GM18867 (cell line): ENCODE results near the gene RFX8.
"Not testable (repeated sequence)": the region's sequence is repeated elsewhere in the genome, so short reads cannot be mapped to it uniquely, and the experiment has no call there.

Experiments
- ATAC-seq: cut with Tn5 transposase; IDR thresholded peaks from one replicate; pipeline ENCODE4 v1.9.1; 2021; ENCODE audit warnings: mild to moderate bottlenecking, moderate library complexity; ENCODE audit not compliant: unreplicated experiment

The RFX8 gene

DNA sequence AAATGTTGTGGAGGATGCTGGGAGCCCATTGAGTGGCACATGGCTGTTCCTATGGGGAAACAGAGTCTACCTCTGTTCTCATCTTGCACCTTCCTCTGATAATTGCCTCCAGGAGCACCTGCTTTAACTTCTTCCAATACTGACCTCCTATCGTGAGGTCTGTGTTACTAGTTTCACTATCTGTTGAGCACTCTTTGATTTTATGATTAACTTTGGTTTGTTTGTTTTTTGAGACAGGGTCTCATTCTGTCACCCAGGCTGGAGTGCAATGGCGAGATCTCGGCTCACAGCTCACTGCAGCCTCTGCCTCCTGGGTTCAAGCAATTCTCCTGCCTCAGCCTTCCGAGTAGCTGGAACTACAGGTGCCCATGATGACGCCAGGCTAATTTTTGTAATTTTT is 12.1 kb upstream of the RFX8 start:
- no peak for ATAC-seq

DNA sequence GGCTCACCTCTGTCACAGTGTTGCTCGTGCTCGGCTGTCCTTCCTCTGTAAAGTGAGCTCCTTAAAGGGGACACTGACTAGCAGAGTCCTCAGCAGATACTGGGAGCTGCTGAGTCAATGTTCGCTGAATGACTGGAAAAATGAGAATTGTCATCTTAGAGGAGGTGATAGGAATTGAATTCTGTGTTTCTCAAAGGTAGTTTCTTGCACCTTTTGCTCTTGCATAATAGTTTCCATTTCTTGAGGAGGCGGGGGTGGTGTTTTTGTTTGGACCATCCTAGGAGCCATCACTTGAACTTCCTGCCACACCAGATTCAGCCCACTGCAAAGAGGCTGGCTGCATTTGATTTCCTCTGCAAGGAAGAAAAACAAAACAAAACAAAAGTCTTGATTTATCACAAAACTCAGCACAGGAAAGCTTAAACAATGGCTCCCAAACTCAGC is 11.4 kb upstream of the RFX8 start:
- ATAC-seq = no peak

DNA sequence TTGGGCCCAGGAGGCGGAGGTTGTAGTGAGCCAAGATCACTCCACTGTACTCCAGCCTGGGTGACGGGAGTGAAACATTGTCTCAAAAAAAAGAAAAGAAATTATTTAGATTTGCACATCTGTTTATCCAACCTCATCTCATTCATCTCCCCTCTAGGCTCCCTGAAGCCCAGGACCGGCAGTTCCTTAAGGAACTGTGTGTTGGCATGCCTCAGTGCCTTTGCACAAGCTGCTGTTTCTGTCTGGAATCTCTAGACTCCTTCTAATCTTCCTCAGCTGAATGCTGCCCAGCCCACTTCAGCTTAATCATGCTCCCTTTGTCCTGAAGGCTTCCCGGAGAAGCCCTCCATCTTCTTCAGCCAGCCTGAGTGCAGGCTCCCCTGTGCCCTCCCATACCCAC is 10.9 kb upstream of the RFX8 start:
- ATAC-seq = no peak

- ATAC-seq = no peak
These were observed 5.9 kb upstream of the RFX8 start for GRCh38 chr2:101480764-101481163.

DNA sequence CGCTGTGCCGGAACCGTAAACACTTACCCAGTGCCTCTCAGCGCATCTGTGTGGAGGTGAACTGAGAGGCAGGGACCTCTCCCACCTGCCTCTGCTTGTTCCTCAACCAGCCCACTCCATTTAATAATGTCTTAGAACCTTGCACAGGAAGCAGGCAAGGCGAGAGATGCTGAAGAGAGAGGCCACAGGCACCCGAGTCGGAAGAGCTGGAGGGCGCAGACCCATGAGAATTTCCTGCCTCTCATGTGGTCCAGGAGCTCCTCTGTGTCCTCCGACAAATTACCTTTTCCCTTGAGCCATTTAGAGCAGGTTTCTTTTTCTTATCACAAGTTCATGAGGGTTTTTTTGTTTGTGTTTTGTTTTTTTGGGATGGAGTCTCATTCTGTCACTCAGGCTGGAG is 4.9 kb upstream of the RFX8 start:
- no peak for ATAC-seq

GRCh38 chr2:101479328-101479727 is 4.4 kb upstream of the RFX8 start:
- no peak for ATAC-seq

GRCh38 chr2:101478181-101479001 is 3.5 kb upstream of the RFX8 start:
- ATAC-seq = no peak

- ATAC-seq = no peak
These were observed 2.6 kb upstream of the RFX8 start for GRCh38 chr2:101477556-101477955.

DNA sequence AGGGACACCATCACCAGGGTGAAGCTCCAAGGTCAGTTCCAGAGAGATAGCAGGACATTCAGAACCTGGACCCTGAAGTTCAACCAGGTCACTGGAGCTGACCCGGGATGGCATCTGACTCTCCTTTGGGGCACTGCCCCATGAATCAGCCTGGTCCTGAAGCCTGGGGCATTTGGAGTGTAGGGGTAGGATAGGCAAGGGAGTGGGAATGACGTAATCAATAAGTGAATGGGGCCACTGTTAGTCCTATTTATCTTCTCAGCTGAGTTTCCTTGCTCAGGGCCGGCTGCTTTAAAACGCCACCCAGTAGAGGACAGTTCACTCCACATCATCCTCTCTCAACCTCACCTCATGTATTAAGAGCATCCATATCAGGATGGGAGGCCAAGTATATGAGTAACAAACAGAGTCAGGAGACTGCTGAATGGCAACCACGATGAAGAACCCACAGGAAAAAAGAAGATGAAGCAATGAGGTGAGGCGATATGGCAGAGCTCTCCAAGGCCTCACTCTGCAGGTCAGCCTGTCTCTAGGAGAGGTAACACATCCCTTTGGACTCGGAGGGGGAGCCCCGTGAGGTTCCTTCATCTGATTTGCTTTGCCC is 1.8 kb upstream of the RFX8 start:
- no peak for ATAC-seq

- ATAC-seq = no peak
These were observed 806 bp downstream of the RFX8 start for GRCh38 chr2:101473911-101474701.

DNA sequence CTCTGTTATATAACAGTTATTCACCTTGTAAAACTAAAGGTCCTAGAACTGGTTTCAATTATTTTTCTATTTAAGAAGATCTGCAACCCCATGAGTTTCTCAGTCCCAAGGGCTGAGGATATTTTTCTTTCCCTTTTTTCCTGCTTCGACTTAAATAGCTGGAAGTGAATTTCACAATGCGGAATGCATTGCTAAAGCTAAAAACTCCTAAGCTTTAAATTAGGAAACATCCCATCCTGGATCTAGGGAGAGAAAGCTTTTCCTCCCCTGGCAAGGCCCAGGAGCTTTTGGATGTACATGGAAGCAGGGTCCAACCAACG is 1.4 kb downstream of the RFX8 start:
- ATAC-seq = no peak

GRCh38 chr2:101469863-101470262 is 5.0 kb downstream of the RFX8 start:
- no peak for ATAC-seq

GRCh38 chr2:101467306-101467705 is 7.6 kb downstream of the RFX8 start:
- ATAC-seq = no peak

DNA sequence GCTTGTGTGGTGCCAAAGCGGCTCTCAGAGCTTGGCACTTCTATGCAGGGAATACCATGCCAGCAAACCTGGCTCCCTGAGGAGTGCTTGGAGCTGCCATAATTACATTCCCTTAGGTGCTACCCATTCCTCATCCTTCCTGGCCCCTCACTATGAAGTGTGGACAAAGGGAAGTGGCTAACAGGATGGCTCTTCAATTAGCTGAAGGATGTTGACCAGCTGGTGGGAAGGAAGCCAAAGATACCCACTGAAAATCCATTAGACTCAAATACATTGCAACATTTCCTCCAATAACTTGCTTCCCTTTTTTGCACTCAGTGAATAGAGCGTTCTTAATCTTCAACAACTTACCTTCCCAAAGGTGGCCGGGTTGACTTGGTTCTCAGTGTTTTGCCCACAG is 8.5 kb downstream of the RFX8 start:
- ATAC-seq = no peak

DNA sequence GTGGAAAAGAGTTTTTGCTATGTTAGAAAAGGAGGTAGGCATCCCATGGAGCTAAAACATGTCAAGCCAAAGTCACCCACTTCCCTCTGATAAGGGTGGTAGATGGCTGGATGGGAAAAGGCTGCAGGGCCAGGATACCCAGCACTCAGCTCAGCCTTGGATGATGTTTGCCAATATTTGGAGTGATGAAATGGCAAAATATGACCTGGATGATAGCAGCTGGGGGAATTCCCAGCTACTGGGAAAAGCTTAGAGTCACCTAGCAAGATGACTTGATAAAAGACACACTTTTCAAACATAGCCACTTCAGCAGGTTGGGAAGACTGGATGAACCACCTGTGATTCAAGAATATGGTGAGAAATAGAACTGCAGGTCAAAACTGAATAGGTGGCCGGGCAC is 10.1 kb downstream of the RFX8 start:
- ATAC-seq = no peak

- ATAC-seq = no peak
These were observed 10.8 kb downstream of the RFX8 start for GRCh38 chr2:101463911-101464641.

- ATAC-seq = no peak
These were observed 11.5 kb downstream of the RFX8 start for GRCh38 chr2:101463421-101463820.

- ATAC-seq = no peak
These were observed 13.5 kb downstream of the RFX8 start for GRCh38 chr2:101461381-101461780.

- not testable (repeated sequence) for ATAC-seq
These were observed 20.5 kb downstream of the RFX8 start for GRCh38 chr2:101454408-101454807.

- no peak for ATAC-seq
These were observed 23.9 kb downstream of the RFX8 start for GRCh38 chr2:101450965-101451364.

DNA sequence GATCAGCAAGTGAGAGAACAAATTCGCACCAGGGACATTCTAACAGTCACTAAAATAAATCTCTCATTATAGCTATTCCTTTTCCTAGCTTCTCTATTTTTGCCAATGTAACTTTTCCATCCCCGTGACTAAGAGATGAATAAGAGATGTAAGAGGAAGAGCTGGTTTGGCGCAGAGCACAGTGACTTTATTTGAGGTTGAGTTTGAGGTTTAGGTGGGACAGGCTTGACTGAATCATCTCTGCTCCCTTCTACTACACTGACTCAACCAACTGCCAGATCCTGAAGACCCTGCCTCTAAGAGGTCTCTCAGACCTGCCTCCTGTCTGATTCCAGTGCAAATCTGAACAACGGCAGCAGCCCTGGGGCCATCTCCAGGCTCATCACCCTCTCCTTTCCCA is 28.0 kb downstream of the RFX8 start:
- no peak for ATAC-seq
